Adrenal gland (tissue), 12 donors: ENCODE measurements around the gene BZW1. TPM values are rescaled to one million over a fixed set of nuclear protein-coding genes. Genes with fewer than 3 reads are reported as not detected.

Experiments
- polyA plus RNA-seq, 3 donors: library from polyadenylated mRNA; stranded (reverse); fragments of 200-250 nt in 2 of 3; fragments of 350-450 nt in 1 of 3; fragmentation: Illumina TruSeq in 1 of 3; extraction: RNeasy Lipid Tissue Mini Kit (QIAGEN cat#74804) in 1 of 3; gene quantifications; one replicate each; pipeline ENCODE4 v1.2.3, GENCODE V29; 2013 to 2014
- small RNA-seq, 2 donors: library from RNA; depleted of rRNA; stranded (forward); fragments of <200 nt; gene quantifications; one replicate each; pipeline ENCODE3, GENCODE V24; 2016
- total RNA-seq, 9 donors: library from RNA; depleted of rRNA in 4 of 9; stranded (reverse); fragments of >200 nt in 4 of 9; fragments of 120-200 nt in 1 of 9; fragmentation: NEBNext Ultra II Directional in 1 of 9; extraction: Animal tissue kit (Norgen Biotek cat#: 25700) in 1 of 9; gene quantifications; one replicate each; pipeline versions ENCODE4 v1.1.0 to v1.2.4, GENCODE V29; 2013 to 2023
- donor health status: healthy with polysubstance abuse.
- donor health status: Bipolar disorder and iron deficiency.
- donor health status: DM: yes; HTN: yes; CAD: no.
- donor health status: DM: no; HTN: no; CAD: no.
- donor health status: DM: no; HTN: no; CAD: no.
- donor health status: DM: yes; HTN: yes; CAD: no.

BZW1 gene
- total and polyA plus RNA-seq, 12 donors, result 28.4 to 631 (median 193) TPM

Small RNA genes lying within 50 kb of the gene (small RNA-seq; reads per million reads assigned to genes)
- 0 reads per million in 2 donors for gene RF00019
- gene RNA5SP115, result 0 reads per million in 2 donors
- gene RNU1-133P, result 0 reads per million in 2 donors
- gene RNU6-31P, result 0.08 to 0.83 reads per million in 2 donors

Other genes starting within 250 kb of the BZW1 start
- 1,000 to 10,000 TPM in 2 of 9 donors, 100 to 1,000 TPM in 7; 121 to 1,121 (median 877) TPM for gene AOX1, start 225.9 kb upstream of the BZW1 start, total RNA-seq
- 100 to 1,000 TPM; 101 to 406 (median 127) TPM for gene AOX1, start 225.9 kb upstream of the BZW1 start, polyA plus RNA-seq
- gene CLK1, start 52.7 kb downstream of the BZW1 start, total RNA-seq, result 100 to 1,000 TPM in 3 of 9 donors, 10 to 100 TPM in 6; 34.4 to 151 (median 81.6) TPM
- gene CLK1, start 52.7 kb downstream of the BZW1 start, polyA plus RNA-seq, result 1,000 to 10,000 TPM in 1 of 3 donors, 100 to 1,000 TPM in 1, 10 to 100 TPM in 1; 77.2 to 2,325 (median 626) TPM
- 100 to 1,000 TPM in 1 of 9 donors, 10 to 100 TPM in 8; 13.2 to 186 (median 30.9) TPM for gene PPIL3, start 77.2 kb downstream of the BZW1 start, total RNA-seq
- gene PPIL3, start 77.2 kb downstream of the BZW1 start, polyA plus RNA-seq, result 10 to 100 TPM; 32.3 to 53.3 (median 34.0) TPM
- 10 to 100 TPM; 10.1 to 45.8 (median 24.8) TPM for gene NIF3L1, start 77.5 kb downstream of the BZW1 start, total RNA-seq
- gene NIF3L1, start 77.5 kb downstream of the BZW1 start, polyA plus RNA-seq, result 10 to 100 TPM; 15.8 to 60.1 (median 17.0) TPM
- 10 to 100 TPM in 8 of 9 donors, 1 to 10 TPM in 1; 5.0 to 30.7 (median 19.6) TPM for gene ORC2, start 151.8 kb downstream of the BZW1 start, total RNA-seq
- gene ORC2, start 151.8 kb downstream of the BZW1 start, polyA plus RNA-seq, result 10 to 100 TPM in 2 of 3 donors, 1 to 10 TPM in 1; 9.1 to 19.5 (median 12.5) TPM